VCaP (cell line): ENCODE data around the gene EIF4G3.

ENCODE experiments used
- H3K27ac ChIP-seq: fragments of 450-650 bp; 2 replicates; pipeline ENCODE4 v1.5.1; 2017
- TF ChIP-seq, protein P1 (sequence below): fragments of 450-650 bp; conservative IDR thresholded peaks from 2 replicates; pipeline ENCODE4 v1.5.1; 2017; ENCODE audit warnings: mild to moderate bottlenecking, moderate library complexity

Gene EIF4G3

DNA sequence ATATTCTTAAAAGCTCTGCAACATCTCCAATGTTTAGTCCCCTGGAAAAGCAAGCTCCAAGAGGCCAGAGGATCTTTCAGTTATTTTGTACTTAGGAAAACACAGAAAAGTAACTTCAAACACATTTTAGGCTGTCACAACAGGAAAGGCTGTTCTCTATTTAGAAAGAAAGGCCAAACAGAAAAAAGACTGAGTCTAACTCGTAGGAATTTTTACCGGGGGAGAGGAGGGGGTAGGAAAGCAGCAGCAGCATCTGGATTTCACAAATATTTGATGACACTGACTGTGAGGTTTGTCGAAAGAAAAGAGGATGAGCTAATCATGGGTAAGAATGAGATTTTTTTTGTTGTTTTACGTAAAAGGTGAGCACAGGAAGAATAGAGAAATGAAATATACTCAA, 107.1 kb downstream of the EIF4G3 start:
- TF ChIP-seq, protein P1, sequence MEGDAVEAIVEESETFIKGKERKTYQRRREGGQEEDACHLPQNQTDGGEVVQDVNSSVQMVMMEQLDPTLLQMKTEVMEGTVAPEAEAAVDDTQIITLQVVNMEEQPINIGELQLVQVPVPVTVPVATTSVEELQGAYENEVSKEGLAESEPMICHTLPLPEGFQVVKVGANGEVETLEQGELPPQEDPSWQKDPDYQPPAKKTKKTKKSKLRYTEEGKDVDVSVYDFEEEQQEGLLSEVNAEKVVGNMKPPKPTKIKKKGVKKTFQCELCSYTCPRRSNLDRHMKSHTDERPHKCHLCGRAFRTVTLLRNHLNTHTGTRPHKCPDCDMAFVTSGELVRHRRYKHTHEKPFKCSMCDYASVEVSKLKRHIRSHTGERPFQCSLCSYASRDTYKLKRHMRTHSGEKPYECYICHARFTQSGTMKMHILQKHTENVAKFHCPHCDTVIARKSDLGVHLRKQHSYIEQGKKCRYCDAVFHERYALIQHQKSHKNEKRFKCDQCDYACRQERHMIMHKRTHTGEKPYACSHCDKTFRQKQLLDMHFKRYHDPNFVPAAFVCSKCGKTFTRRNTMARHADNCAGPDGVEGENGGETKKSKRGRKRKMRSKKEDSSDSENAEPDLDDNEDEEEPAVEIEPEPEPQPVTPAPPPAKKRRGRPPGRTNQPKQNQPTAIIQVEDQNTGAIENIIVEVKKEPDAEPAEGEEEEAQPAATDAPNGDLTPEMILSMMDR: no peak
- no peak overlapping the region for H3K27ac ChIP-seq

DNA sequence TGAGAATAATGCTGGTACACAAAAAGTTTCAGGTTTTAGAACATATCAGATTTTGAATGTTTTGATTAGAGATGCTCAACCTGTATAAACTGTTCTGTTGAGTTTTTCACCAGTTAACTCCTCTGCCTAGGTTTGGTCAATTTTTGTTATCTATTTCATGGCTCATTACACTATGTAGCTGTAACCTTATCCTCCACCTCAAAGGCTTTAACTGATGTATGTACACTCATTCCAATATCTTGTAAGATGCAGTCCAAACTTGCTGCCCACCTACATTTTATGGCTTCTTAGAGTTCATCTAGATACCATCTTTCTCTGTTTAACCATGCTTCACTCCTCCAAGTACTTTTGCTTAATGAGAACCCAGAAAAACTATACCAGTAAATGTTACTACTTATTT, 107.8 kb downstream of the EIF4G3 start:
- H3K27ac ChIP-seq: no peak overlapping the region
- TF ChIP-seq, protein P1: no peak

DNA sequence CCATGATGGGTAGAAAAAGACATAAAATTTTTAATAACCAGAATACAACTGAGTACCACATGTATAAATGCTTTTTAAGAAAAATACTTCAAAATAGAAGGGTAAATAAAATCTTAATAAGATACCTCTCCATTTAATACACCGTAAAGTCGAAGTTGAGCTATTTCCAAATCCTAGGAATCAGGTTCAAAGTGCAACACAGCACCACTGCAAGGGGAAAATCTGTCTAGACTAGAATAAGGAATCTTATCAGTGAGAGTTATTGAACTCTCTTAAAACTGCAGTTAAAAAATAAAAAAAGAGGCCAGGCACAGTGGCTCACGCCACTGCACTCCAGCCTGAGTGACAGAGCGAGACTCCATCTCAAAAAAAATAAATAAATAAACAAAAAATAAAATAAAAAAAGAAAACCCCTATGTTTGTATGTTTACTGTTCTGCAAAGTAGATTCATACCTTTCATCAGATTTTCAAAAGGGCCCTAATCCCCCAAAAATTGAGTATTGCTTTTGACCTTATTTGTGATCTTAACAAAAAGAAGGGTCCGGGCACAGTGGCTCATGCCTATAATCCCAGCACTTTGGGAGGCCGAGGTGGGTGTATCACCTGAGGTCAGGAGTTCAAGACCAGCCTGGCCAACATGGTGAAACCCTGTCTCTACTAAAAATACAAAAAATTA, 109.0 kb downstream of the EIF4G3 start:
- no peak overlapping the region for H3K27ac ChIP-seq
- TF ChIP-seq, protein P1: no peak

DNA sequence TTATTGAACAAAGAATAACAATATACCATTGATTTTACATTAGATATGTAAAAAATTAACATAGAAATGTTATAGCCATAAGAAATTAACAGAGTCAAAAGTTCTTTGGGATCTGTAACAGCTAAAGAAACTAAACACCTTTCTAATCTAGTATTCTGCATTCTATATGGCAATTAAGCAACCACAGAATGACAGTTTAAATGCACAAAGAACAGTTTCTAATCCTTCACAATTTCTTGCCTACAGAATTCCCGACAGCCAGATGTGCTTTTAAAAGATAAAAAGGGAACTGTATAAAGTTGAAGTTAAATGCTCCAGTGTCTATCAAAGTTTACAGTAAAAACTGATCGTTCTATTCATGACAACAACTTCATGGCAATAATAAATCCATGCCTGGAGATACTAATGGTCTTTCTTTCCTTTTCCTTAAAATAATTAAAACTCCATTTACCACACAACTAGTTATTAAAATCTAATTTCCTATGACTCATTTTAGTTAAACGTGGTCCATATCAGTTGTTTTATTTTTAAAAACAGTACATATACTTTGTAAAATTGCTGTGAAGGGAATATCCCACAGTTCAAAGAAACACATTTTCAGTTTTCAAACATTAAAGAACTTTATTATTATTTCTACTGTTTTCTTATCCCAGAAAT, 110.2 kb downstream of the EIF4G3 start:
- TF ChIP-seq, protein P1: no peak
- no peak overlapping the region for H3K27ac ChIP-seq

DNA sequence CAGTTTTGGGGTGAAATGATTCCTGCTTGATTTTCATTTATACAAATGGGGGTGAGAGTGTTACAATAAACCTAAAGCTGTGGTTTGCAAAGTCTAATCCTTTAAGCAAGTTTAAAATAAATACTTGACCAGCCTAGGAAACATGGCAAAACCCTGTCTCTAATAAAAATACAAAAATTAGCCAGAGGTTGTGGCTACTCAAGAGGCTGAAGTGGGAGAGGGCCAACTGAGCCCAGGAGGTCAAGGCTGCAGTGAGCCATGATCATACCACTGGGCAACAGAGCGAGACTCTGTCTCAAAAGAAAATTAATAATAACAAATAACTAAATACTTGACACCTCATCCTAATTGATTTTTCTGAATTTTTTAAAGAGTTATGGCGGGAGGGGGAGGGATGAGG, 110.8 kb downstream of the EIF4G3 start:
- TF ChIP-seq, protein P1: no peak
- no peak overlapping the region for H3K27ac ChIP-seq

DNA sequence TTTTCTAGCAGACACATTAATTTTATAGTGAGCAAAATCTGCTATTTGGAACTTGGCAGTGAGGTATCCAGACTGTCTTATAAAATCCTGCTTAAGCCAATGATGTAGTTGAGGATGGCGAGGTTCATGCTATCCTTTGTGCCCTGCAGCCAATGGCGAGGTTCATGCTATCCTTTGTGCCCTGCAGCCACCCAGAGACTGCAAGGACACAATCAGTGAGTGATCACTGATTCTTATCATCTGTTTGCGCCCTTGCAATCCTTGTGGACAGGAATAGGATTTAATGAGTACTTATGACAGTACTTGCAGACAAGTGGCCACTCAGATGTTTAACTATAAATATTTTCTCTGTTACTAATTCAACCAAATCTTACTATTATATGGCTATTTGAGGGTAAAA, 112.6 kb downstream of the EIF4G3 start:
- peak overlapping the region; percentile 18 for H3K27ac ChIP-seq
- TF ChIP-seq, protein P1: no peak

DNA sequence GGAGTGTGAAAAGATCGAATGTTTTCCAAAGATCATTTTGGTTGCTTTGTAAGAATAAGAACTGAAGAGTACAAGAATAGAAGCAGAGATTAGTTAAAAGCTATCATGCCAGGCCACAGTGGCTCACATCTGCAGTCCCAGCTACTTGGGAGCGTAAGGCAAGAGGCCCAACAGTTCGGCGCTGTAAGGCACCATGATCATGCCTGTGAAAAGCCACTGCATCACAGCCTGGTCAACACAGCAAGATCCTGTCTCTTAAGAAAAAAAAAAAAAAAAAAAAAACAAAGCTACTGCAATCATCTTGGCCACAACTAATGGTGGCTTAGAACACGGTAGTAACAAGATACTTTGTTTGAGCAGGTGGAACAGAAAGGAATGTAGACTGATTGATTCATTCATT, 116.2 kb downstream of the EIF4G3 start:
- TF ChIP-seq, protein P1: no peak
- H3K27ac ChIP-seq: no peak overlapping the region
